Measurements from ENCODE around the gene EXTL1.

Gene EXTL1

DNA sequence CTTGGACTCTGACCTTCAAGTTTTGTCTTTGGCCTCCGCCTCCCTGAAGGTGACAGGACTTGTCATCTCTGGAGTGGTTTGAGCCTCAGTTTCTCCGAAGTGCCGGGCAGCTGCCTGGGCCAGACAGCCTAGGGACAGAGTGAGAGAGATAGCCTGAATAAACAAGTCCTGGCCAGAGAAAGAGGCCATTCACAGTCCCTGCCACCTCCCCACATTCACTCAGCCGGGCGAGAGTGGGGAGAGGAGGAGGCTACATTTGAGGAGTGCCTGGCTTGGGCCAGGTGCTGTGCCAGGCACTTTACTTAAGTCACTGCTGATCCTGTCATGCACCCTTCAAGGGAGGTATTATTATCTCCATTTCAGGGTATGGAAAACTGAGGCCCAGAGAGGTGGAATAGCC lies 3.5 kb downstream of the EXTL1 start:
- no peak for DNase-seq (ENCODE audit: low read depth)
- TF ChIP-seq, protein P1, sequence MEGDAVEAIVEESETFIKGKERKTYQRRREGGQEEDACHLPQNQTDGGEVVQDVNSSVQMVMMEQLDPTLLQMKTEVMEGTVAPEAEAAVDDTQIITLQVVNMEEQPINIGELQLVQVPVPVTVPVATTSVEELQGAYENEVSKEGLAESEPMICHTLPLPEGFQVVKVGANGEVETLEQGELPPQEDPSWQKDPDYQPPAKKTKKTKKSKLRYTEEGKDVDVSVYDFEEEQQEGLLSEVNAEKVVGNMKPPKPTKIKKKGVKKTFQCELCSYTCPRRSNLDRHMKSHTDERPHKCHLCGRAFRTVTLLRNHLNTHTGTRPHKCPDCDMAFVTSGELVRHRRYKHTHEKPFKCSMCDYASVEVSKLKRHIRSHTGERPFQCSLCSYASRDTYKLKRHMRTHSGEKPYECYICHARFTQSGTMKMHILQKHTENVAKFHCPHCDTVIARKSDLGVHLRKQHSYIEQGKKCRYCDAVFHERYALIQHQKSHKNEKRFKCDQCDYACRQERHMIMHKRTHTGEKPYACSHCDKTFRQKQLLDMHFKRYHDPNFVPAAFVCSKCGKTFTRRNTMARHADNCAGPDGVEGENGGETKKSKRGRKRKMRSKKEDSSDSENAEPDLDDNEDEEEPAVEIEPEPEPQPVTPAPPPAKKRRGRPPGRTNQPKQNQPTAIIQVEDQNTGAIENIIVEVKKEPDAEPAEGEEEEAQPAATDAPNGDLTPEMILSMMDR (conservative IDR thresholded peaks at IDR 0.05; ENCODE audit: low read length) = no peak
- H3K4me3 ChIP-seq (ENCODE audit: low read length) = no peak overlapping the region

DNA sequence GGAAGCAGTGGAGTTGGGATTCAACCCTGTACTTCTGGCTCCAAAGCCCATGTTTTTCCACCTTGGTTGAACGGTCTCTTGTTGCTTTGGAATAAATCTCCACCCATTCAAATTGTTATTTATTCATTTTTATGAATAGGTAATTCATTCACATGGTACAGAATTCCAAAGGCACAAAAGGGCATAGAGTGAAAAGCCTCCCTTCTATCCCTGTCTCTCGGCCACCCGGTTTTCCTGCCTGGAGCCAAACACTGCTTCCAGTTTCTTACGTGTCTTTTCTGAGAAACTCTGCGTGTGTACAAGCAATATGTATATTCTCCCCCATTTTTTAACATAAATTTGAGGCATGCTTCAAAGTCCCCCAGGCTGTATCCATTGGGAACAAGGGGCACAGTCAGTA lies 3.9 kb downstream of the EXTL1 start:
- TF ChIP-seq, protein P1 (conservative IDR thresholded peaks at IDR 0.05; ENCODE audit: low read length) = no peak
- H3K4me3 ChIP-seq (ENCODE audit: low read length) = no peak overlapping the region
- DNase-seq (ENCODE audit: low read depth) = no peak

DNA sequence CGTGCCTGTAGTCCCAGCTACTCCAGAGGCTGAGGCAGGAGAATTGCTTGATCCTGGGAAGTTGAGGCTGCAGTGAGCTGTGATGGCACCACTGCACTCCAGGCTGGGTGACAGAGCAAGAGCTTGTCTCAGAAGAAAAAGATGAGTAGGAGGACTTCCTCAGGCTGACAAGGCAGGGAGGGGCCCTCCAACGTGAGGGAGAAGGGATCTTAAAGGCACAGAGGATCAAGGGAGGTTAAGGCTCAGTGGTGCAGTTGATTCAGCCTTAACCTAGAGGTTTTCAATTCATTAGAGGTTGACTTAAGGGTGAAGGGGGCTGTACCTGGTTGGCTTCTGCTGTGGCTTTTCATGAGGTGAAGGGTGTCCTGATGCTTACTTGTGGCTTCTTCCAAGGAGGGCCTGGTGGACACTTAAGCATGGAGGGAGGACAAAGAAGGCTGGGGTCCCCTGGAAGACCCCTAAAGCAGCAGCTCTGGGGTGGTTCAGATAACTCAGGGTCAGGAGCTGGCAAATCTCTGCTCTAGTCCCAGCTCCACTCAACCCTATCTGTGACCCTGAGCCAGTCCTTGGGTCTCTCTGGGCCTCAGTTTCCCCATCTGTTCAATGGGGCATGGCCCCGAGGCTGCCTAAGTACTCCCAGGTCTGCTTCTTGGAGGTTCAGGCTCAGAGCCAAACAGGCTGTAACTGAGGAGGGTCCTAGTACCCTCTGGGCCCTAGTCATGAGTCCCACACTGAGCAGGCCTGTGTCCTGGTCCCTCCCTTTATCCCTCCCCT lies 6.3 kb downstream of the EXTL1 start:
- TF ChIP-seq, protein P1 (conservative IDR thresholded peaks at IDR 0.05; ENCODE audit: low read length) = no peak
- H3K4me3 ChIP-seq (ENCODE audit: low read length) = no peak overlapping the region
- no peak for DNase-seq (ENCODE audit: low read depth)

DNA sequence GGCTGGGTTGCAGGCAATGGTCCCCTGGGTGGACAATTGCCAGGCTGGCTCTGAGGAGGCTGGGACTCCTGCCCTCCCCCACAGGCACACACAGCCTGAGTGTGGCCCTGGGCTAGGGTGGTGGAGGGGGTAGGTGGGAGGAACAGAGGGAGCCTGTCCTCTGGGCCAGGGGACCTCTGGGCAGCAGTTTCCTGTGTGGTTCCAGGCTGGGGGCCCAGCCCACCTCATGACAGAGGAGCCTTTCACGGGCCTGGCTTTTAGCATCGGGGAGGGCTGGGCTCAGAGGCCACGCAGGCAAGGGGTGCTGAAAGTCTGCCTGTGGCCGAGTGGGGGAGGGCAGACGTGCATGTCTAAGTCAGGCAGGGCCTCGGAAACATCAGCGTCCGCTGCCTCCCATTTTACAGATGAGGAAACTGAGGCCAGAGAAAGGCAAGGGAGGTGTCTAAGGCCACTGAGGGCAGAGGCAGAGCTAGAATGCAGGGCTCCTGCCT lies 7.0 kb downstream of the EXTL1 start:
- TF ChIP-seq, protein P1 (conservative IDR thresholded peaks at IDR 0.05; ENCODE audit: low read length) = no peak
- H3K4me3 ChIP-seq (ENCODE audit: low read length) = no peak overlapping the region
- DNase-seq (ENCODE audit: low read depth) = no peak

DNA sequence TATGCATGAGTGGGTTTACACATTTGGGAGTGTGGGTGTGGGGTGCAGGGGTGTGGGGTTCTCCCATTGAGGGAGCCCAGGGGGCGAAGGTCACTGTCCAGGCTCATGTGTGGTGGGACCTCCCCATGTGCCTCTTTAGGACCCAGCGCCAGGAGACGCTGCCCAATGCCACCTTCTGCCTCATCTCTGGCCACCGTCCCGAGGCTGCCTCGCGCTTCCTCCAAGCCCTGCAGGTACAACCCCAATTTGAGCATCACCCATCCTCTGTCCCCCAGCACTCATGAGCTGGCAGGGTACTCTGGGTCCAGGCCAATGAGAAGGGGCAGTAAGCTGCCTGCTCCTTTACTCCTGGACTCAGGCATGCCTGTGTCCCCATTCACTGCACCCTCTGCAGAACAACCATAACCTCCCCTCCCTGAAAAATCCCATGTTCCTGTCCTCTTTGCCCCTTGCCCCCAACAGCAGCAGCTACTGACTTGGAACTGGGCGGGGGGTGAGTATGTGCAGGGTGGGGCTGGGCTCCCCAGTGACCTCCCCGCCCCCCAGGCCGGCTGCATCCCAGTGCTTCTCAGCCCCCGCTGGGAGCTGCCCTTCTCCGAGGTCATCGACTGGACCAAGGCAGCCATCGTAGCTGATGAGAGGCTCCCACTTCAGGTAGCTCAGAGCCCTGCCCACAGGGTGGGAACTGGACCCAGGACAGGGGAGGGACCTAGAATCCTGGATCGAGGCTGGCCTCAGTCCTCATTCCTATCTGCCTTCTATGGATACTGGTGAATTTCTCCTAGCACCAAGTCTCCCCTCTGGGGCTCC lies 7.7 kb downstream of the EXTL1 start:
- no peak for DNase-seq (ENCODE audit: low read depth)
- H3K4me3 ChIP-seq (ENCODE audit: low read length) = no peak overlapping the region
- TF ChIP-seq, protein P1 (conservative IDR thresholded peaks at IDR 0.05; ENCODE audit: low read length) = no peak

DNA sequence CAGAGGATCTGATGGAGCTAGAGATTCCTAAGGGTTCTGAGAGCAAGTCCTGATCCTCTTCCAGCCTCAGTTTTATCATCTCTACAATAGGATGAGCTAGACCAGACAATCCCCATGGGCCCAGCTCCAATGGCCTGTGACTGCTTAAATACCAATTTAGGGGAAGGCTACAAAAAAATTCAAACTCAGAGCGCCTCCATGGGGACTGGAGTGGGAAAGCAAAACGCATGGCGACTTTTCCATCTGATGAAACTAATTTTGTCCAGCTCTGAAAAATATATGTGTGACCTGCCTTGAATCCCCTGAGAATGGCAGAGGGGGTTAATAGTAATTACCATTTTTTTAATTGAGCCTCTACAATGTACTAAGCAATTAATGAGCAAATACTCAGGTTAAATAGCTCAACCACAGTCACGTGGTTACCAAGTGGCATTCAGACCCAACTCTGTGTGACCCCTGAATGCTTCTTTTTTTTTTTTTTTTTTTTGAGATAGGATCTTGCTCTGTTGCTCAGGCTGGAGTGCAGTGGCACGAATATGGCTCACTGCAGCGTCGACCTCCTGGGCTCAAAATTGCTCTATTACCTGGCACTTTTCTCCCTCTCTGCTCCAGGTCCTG lies 8.4 kb downstream of the EXTL1 start:
- H3K4me3 ChIP-seq (ENCODE audit: low read length) = no peak overlapping the region
- TF ChIP-seq, protein P1 (conservative IDR thresholded peaks at IDR 0.05; ENCODE audit: low read length) = no peak
- no peak for DNase-seq (ENCODE audit: low read depth)

Data from AG10803 (cell line).